Activated naive CD4-positive, alpha-beta T cell treated with anti-CD3 and anti-CD28 coated beads, Interleukin-2, amount 50 U/mL, for 72 hours (primary cell): Measurements from ENCODE around the gene ALKBH3. TPM values are rescaled to one million over a fixed set of nuclear protein-coding genes. Genes with fewer than 3 reads are reported as not detected.

Source experiments
- ATAC-seq, 2 donors: fragments of 150-1000 bp; cut with Tn5 transposase; 2 replicates each; pipeline ENCODE4 v1.10.0; 2021; ENCODE audit warnings: mild to moderate bottlenecking in 2 of 2, moderate library complexity in 2 of 2
- DNase-seq, 2 donors: peaks; one replicate each; pipeline ENCODE4 v3.0.0; 2021 to 2022; ENCODE audit warnings: low spot score in 2 of 2
- H3K27ac Mint-ChIP-seq, 2 donors: one replicate each; pipeline ENCODE4 v1.8.0; 2022; ENCODE audit warnings: mild to moderate bottlenecking in 2 of 2, mixed read lengths in 2 of 2
- H3K36me3 Mint-ChIP-seq, 2 donors: one replicate each; pipeline ENCODE4 v1.8.0; 2022; ENCODE audit warnings: mixed read lengths in 2 of 2
- H3K9me3 Mint-ChIP-seq, 2 donors: one replicate each; pipeline ENCODE4 v1.8.0; 2022; ENCODE audit warnings: mixed read lengths in 2 of 2
- total RNA-seq, 2 donors: library from RNA; stranded (reverse); gene quantifications; one replicate each; pipeline ENCODE4 v1.2.3, GENCODE V29; 2022

ALKBH3 gene
- total RNA-seq, 2 donors from 2014 or later, result 35.5 to 42.3 TPM

DNA sequence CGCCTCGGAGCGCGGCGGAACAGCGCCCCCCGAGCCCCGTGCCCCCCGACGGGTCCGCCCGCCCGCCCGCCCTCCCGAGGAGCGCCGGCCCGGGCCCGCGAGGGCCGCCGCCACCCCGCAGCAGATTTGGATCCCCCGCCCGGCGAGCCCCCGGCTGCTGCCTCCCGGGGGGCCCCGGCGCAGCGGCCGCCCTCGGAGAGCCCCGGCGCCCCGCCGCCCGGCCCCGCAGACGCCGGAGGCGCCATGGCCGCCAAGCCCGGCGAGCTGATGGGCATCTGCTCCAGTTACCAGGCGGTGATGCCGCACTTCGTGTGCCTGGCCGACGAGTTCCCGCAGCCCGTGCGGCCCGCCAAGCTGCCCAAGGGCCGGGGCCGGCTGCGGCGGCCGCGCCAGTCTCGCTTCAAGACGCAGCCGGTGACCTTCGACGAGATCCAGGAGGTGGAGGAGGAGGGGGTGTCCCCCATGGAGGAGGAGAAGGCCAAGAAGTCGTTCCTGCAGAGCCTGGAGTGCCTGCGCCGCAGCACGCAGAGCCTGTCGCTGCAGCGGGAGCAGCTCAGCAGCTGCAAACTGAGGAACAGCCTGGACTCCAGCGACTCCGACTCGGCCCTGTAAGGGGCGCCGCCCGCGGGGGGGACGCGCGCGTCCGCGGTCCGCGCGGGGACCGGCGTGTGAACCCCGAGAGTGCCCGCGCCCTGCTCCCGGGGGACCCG lies 62.2 kb downstream of the ALKBH3 start:
- DNase-seq, result peak in 1 of 2 donors; percentile 23
- no peak overlapping the region for H3K27ac Mint-ChIP-seq
- H3K36me3 Mint-ChIP-seq, result peaks cover 6 to 11% of the 10 kb centered on the region in 2 donors
- peak in 1 of 2 donors; percentile 25 for ATAC-seq
- no peaks in the 10 kb centered on the region for H3K9me3 Mint-ChIP-seq

DNA sequence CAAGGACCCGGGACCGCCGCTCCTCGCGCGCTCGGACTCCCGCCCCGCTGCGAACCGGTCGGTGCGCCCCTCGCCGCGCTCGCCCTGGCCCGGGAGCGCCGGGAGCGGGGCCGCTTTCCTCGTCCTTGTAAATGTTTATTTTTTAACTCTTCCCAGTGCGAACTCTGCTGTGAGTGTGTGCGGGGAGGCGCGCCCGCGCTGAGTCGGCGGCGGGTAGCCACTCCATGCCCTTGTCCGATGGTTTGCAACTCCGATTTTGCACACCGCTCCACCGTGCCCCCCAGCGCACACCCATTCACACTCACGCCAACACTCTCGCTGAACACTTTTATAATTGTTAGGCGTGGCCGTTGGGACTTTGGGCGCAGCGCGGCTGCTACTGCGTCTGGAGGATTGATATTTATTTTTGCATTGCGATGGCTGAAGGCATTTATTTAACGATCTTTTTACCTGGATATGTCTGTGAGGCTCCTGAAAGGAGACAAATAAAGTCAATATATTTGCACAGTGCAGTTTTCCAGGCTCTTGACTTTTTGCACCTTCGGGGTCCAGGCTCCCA lies 62.8 kb downstream of the ALKBH3 start:
- no peak overlapping the region for H3K27ac Mint-ChIP-seq
- no peaks in the 10 kb centered on the region for H3K9me3 Mint-ChIP-seq
- DNase-seq (peak in 1 of 2 donors; percentile 20), ATAC-seq (no peak)
- peaks cover 6 to 11% of the 10 kb centered on the region in 2 donors for H3K36me3 Mint-ChIP-seq

DNA sequence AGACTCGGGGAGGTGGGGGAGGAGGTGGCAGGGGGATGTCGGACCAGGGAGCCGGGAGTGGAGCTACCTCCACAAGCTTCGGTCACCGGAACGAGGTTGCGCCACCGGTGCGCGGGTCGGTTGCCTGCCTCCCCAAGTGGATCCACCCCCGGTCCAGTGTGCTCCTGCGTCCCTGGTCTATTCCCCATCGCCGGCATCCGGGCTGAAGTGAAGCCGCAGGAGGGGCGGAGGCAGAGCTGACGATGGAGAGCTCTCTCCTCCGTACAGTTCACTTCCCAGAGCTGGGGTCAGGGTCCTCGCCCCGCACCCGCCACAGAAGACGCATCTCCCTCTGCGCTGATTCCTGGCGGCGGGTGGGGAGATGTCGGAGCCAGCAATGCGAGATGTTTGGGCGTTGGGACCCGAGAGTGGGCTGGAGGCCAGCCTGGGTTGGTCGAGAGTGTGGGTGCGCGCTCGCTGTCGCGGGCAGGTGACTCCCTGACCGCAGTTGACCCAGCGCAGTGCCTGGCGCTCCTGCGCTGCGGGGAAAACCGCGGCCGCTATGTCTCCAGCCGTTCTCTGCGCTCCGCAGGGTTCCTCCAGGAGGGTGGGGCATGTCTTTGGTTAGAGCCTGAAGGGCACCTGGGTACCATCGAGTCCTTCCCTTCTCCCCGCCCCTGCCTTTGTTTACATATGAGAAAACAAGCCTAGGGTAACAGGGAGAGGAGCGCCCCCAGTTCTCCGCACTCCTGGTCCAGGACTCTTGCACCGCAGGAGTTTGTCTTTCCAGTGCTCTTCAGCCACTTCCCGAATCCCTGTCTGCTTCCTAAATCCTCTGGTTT lies 63.5 kb downstream of the ALKBH3 start:
- no peak overlapping the region for H3K27ac Mint-ChIP-seq
- peak; percentile 76 to 94 for ATAC-seq
- no peaks in the 10 kb centered on the region for H3K9me3 Mint-ChIP-seq
- DNase-seq, result peak; percentile 53 to 72
- H3K36me3 Mint-ChIP-seq, result peaks cover 6 to 11% of the 10 kb centered on the region in 2 donors

DNA sequence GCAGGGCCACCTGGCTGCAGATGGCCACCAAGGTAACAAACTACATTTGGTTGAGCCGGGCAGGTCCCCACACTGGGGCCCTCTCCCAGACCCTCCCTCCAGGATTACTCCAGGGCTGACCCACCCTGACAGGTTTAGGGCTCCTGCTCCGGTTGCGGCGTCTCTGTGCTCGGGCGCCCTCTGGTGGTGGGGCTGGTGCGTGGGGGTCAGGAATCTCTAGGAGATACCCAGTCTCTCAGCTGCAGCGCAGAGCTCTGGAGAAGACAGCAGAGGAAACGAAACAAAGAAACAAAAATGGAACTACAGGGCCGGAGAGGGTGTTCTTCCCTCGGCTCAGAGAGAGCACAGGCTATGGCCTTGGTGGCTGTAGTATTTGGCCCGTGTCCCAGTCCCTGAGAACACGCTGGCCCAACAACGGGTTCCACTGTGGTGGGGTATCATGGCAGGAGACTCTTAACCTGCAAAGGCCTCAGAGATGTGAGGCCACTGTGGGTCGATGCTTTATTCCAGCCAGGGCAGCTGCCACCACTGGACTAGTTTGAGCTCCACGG lies 64.2 kb downstream of the ALKBH3 start:
- ATAC-seq, result peak; percentile 34 to 52
- peak; percentile 61 to 87 for DNase-seq
- Mint-ChIP-seq H3K27ac (no peak overlapping the region), H3K36me3 (peaks cover 6 to 11% of the 10 kb centered on the region in 2 donors), H3K9me3 (no peaks in the 10 kb centered on the region)

DNA sequence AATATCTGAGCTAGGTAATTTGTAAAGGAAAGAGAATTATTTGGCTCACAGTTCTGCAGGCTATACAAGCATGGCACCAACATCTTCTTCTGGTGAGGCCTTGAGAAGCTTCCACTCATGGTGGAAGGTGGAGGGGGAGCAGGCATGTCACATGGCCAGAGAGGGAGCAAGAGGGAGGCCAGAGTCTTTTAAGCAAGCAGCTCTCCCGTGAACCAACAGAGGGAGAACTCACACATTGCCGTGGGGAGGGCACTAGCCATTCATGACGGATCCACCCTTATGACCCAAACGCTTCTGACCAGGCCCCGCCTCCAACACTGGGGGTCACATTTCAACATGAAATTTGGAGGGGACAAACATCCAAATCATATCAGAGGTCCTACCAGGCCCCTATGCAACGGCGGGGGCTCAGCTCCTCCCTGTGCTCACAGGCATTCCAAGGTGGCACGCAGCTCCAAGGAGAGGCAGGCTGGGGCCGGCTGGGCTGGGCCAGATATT lies 66.4 kb downstream of the ALKBH3 start:
- Mint-ChIP-seq H3K27ac (no peak overlapping the region), H3K9me3 (no peaks in the 10 kb centered on the region), H3K36me3 (peaks cover 6% of the 10 kb centered on the region in 2 donors)
- DNase-seq (no peak), ATAC-seq (no peak)

DNA sequence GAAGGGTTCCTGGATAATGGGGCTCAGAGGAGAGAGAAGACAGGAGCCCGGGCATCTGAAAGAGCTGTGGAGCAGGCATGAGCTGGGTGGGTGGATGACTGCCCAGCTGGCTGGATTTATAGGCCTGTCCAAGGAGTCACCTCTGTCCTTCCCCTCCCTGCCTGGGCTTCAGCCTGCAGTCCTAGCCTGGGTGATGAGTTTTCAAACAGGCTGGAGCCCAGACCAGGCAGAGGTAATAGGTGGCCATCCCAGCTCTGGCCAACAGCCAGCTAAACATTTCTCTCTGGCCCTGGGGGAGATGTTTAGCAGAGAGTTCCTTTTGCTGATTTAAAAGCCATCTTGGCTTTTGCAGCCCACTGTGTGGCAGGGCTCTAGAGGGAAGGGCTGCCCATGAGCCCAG lies 67.2 kb downstream of the ALKBH3 start:
- H3K36me3 Mint-ChIP-seq, result peaks cover 6% of the 10 kb centered on the region in 2 donors
- no peak for DNase-seq
- ATAC-seq, result no peak
- H3K9me3 Mint-ChIP-seq, result no peaks in the 10 kb centered on the region
- no peak overlapping the region for H3K27ac Mint-ChIP-seq

DNA sequence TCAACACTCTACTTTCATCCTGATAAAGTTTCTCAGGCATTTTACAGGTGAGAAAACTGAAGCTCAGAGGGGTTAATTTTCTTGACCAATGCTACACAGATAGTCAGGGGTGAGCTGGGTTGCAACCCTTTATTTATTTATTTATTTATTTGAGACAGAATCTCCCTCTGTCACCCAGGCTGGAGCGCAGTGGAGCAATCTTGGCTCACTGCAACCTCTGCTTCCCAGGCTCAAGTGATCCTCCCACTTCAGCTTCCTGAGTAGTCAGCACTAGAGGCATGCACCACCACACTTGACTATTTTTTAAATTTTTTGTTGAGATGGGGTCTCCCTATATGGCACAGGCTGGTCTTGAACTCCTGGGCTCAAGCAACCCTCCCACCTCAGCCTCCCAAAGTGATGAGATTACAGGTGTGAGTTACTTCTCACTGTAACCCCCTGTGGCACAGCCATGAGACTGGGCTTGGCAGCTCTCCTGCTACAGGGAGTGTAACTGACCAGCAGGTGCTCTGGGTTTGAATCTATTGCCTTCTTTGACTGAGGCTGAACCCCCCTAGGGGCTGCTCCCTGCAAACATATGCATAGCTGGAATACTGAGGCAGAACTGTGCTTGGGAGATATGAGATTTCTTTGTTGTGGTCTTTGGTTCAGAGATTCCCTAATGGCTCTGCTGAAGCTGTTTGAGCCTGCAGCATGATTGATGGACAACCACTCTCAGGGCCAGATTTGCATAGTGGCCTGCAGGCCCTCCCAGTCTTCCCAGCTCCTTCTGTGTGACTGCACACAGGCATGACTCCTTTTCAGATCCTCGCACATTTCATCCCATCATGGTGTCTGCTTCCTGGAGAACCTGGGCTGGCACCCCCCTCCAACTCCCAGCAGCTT lies 68.0 kb downstream of the ALKBH3 start:
- H3K36me3 Mint-ChIP-seq, result peaks cover 3% of the 10 kb centered on the region in 2 donors
- no peak overlapping the region for H3K27ac Mint-ChIP-seq
- no peak for ATAC-seq

DNA sequence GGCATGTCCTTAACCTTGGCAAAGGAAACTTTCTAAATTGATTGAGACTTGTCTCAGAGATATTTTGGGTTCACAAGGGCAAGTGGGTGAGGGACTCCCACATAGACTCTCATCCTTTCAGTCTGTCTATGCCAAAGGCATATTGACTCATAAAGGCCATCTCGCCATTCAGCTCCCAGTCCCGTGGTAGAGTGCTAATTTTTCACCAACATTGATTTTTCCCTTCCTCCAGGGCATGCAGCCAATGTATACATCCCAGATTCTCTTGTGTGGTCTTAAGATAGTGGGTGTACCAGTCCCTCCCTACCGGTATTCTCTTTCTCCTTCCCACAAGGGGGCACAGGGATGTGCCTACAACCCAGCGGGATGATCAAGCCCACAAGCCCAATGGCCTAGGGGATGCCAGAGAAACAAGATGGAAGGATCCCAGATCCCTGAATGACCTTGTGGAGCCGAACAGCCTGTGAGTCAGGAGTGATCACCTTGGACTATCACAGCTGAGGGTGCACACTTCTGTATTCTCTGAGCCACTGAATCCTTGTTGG lies 69.8 kb downstream of the ALKBH3 start:
- H3K36me3 Mint-ChIP-seq, result no peaks in the 10 kb centered on the region
- no peaks in the 10 kb centered on the region for H3K9me3 Mint-ChIP-seq
- H3K27ac Mint-ChIP-seq, result no peak overlapping the region
- ATAC-seq (no peak), DNase-seq (no peak)

More for the DNA sequence above, 68.0 kb downstream of the ALKBH3 start:
- DNase-seq, result no peak
- no peaks in the 10 kb centered on the region for H3K9me3 Mint-ChIP-seq

DNA sequence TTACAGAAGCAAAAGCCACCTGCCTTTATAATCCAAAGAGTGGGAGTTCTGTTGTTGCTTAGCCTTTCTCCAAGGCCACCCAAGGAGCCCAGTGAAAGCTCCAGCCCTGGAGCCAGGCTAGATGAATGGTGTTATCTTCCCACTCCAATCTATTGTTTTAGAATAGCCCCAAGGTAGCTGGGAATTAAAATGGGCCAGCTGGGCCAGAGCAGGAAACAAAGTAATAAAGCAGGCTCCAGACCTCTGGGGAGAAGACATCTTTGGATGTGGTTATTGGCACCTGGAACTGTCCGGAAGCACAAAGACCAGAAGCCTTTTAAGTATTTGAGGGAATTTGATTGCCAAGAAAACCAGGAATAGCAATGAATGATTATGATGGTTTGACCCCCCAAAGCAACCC lies 70.6 kb downstream of the ALKBH3 start:
- H3K9me3 Mint-ChIP-seq, result no peaks in the 10 kb centered on the region
- H3K27ac Mint-ChIP-seq, result no peak overlapping the region
- no peak for ATAC-seq
- H3K36me3 Mint-ChIP-seq, result no peaks in the 10 kb centered on the region
- DNase-seq, result no peak

DNA sequence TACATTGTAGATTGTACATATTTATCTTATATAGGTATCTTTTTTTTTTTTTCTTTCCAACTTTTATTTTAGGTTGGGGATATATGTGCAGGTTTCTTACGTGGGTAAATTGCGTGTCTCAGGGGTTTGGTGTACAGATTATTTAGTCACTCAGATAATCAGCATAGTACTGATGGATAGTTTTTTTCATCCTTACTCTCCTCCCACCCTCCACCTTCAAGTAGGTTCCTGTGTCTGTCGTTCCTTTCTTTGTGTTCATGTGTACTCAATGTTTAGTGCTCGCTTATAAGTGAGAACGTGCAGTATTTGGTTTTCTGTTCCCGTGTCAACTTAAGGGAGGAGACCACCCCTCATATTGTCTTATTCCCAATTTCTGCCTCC lies 71.4 kb downstream of the ALKBH3 start:
- ATAC-seq (no peak), DNase-seq (no peak)
- no peak overlapping the region for H3K27ac Mint-ChIP-seq
- no peaks in the 10 kb centered on the region for H3K9me3 Mint-ChIP-seq
- no peaks in the 10 kb centered on the region for H3K36me3 Mint-ChIP-seq

DNA sequence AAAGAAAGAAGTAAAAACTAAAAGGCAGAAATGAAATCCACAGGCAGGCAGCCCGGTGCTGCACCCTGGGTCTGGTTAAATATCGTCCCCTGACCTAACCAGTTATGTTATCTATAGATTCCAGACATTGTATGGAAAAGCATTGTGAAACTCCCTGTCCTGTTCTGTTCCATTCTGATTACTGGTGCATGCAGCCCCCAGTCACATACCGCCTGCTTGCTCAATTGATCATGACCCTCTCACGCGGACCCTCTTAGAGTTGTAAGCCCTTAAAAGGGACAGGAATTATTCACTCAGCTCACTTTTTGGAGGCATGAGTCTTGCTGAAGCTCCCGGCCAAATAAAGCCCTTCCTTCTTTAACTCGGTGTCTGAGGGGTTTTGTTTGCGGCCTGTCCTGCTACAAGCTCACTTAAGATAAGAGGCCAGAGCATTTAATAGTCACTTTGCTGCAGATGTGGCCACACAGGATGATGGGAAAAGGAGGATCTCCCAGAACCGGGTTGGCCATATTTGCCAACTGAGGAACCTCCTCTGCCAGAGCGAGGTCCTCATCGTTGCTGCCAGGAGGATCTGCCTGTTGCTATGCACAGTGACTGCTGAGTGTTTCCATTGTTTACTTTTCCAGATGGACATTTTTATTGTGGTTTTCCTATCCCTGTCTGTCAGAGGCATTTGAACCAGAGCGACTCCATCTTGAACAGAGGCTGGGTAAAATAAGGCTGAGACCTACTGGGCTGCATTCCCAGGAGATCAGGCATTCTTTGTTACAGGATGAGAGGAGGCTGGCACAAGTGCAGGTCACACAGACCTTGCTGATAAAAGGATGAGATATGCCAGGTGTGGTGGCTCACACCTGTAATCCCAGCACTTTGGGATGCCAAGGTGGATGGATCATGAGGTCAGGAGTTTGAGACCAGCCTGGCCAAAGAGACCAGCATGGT lies 72.0 kb downstream of the ALKBH3 start:
- H3K36me3 Mint-ChIP-seq, result no peaks in the 10 kb centered on the region
- DNase-seq (no peak), ATAC-seq (no peak)
- H3K9me3 Mint-ChIP-seq, result no peaks in the 10 kb centered on the region
- no peak overlapping the region for H3K27ac Mint-ChIP-seq

DNA sequence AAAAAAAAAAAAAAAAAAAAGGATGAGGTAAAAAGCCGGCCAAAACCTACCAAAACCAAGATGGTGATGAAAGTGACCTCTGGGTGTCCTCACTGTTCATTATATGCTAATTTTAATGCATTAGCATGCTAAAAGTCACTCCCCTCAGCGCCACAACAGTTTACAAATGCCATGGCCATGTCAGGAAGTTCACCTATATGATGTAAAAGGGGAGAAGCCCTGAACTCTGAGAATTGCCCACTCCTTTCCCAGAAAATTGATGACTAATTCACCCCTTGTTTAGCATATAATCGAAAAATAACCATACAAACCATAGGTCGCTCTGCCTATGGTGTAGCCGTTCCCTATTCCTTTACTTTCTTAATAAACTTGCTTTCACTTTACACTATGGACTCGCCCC lies 72.9 kb downstream of the ALKBH3 start:
- no peak for ATAC-seq
- H3K27ac Mint-ChIP-seq, result no peak overlapping the region
- no peaks in the 10 kb centered on the region for H3K36me3 Mint-ChIP-seq
- DNase-seq, result no peak
- peaks cover 0 to 3% of the 10 kb centered on the region in 2 donors for H3K9me3 Mint-ChIP-seq

DNA sequence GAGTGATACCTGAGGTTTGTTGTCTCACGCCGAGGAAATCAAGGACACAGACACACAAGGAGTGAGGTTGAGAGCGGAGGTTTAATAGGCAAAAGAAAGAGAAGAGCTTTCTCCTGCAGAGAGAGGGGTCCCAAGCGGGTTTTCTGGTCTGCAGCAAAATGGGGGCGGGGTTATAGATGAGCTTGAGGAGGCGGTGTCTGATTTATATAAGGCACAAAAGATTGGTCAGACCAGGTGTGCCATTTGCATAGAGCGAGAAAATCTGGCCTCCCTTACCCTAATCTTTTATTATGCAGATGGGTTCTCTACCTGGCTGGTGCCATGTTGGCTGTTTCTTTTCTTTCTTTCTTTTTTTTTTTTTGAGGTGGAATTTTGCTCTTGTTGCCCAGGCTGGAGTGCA lies 73.6 kb downstream of the ALKBH3 start:
- ATAC-seq (no peak), DNase-seq (no peak)
- Mint-ChIP-seq H3K27ac (no peak overlapping the region), H3K36me3 (no peaks in the 10 kb centered on the region), H3K9me3 (peaks cover 0 to 5% of the 10 kb centered on the region in 2 donors)

DNA sequence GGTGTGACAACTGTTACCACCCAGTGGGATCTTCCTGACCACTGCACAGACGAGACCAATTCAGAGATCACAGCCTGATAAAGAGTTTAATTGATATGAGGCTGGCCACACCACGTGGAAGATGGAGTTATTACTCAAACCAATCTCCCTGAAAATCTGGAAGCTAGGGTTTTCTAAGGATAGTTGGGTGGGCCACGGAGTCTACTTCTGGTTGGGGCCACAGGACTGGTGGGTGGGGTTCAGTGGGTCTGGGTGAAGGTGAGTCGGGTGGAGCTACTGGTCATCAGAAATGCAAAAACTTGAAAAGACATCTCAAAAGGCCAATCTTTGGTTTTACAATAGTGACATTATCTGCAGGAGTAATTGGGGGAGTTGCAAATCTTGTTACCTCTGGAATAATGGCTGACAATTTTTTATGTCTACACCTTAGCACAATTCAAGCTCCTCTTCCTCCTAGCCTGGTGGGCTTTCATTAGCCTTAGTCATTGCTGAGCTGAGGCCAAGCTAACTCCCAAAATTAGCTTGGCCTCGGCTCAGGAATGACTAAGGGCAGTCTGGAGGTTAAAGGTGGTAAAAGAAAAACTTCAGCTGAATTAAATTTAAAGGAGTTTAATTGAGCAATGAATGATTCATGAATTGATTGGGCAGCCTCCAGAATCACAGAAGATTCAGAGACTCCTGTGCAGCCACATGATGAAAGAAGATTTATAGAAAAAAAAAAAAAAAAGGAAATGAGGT lies 74.9 kb downstream of the ALKBH3 start:
- no peak overlapping the region for H3K27ac Mint-ChIP-seq
- no peaks in the 10 kb centered on the region for H3K36me3 Mint-ChIP-seq
- no peak for ATAC-seq
- DNase-seq, result no peak
- H3K9me3 Mint-ChIP-seq, result peaks cover 0 to 5% of the 10 kb centered on the region in 2 donors
